ENCODE data around the gene PSMC4. TPM values are rescaled to one million over a fixed set of nuclear protein-coding genes. Genes with fewer than 3 reads are reported as not detected.

PSMC4 gene
- total RNA-seq, 1 experiment from 2014 or later, result 111 TPM

GRCh38 chr19:39993605-39994004 is 22.6 kb downstream of the PSMC4 start:
- DNase-seq, result no peak
- no peak overlapping the region for H4K91ac ChIP-seq (ENCODE audit: insufficient read length, low read depth, low read length)
- H3K14ac ChIP-seq (ENCODE audit: insufficient read depth, low read length), result no peak overlapping the region
- H3K4ac ChIP-seq (ENCODE audit: low read depth, low read length), result no peak overlapping the region
- H3K79me2 ChIP-seq (ENCODE audit: insufficient read depth, low read length), result peaks cover 4% of the 10 kb centered on the region; the same call in 1 of the 2 replicates
- no peak for TF ChIP-seq CTCF (conservative IDR thresholded peaks at IDR 0.05)
- H3K9ac ChIP-seq (ENCODE audit: extremely low read depth, insufficient read length, low read length), result no peak overlapping the region
- no peak overlapping the region for H4K8ac ChIP-seq (replicated peaks; ENCODE audit: insufficient read length, low read depth, low read length)
- peaks cover 4% of the 10 kb centered on the region for H3K23me2 ChIP-seq (ENCODE audit: insufficient read length, low read depth, low read length, poor library complexity, severe bottlenecking)
- peaks cover 11% of the 10 kb centered on the region for H3K9me3 ChIP-seq (ENCODE audit: control insufficient read depth, low read depth, low read length)
- Mint-ChIP-seq H3K27me3 (ENCODE audit: low read depth) (no peaks in the 10 kb centered on the region), H3K27ac (no peak overlapping the region), H3K4me3 (no peak overlapping the region), H3K36me3 (ENCODE audit: insufficient read depth in 1 of 3, low read depth in 3 of 3) (peaks cover 13 to 25% (median 19%) of the 10 kb centered on the region in 3 experiments), H3K9me3 (peaks cover 18 to 29% of the 10 kb centered on the region in 2 experiments), H3K4me1 (peaks cover 10 to 18% of the 10 kb centered on the region in 2 experiments)
- no peak overlapping the region for H4K5ac ChIP-seq (ENCODE audit: insufficient read length, low read depth, low read length)
- H3K4me1 ChIP-seq (ENCODE audit: insufficient read depth, low read length), result no peaks in the 10 kb centered on the region
- H2BK5ac ChIP-seq (ENCODE audit: insufficient read length, low read length), result no peak overlapping the region
- H2BK120ac ChIP-seq (ENCODE audit: low read depth, low read length, poor library complexity, severe bottlenecking), result no peak overlapping the region
- no peak overlapping the region for H3K27ac ChIP-seq (ENCODE audit: insufficient read length, low read depth, low read length)
- no peak overlapping the region for H3K56ac ChIP-seq (ENCODE audit: insufficient read length, low read depth, low read length)
- no peak overlapping the region for H2BK20ac ChIP-seq (ENCODE audit: low read depth, low read length, poor library complexity, severe bottlenecking)
- no peak overlapping the region for H3K23ac ChIP-seq (ENCODE audit: insufficient read length, low read depth, low read length)
- no peak overlapping the region for H3K4me2 ChIP-seq (ENCODE audit: insufficient read depth, insufficient read length, low read length)
- H4K20me1 ChIP-seq (ENCODE audit: control insufficient read depth, insufficient read depth, insufficient read length), result no peaks in the 10 kb centered on the region
- no peak overlapping the region for H2AFZ ChIP-seq (ENCODE audit: low read length)
- H3K27me3 ChIP-seq (ENCODE audit: insufficient read depth, low read length), result no peaks in the 10 kb centered on the region
- H3K79me1 ChIP-seq (ENCODE audit: insufficient read depth, low read depth, low read length, poor library complexity, severe bottlenecking), result no peaks in the 10 kb centered on the region
- H2BK15ac ChIP-seq (ENCODE audit: low read depth, low read length), result no peak overlapping the region
- H2BK12ac ChIP-seq (ENCODE audit: insufficient read length, low read depth, low read length), result no peak overlapping the region
- no peak overlapping the region for H3T11ph ChIP-seq (ENCODE audit: low read length)
- H3K18ac ChIP-seq (ENCODE audit: insufficient read length, low read depth, low read length), result no peak overlapping the region
- WGBS (ENCODE audit: extremely low coverage, insufficient read length, low lambda C conversion rate), result no CpG with 5 or more reads among the region's 1 CpG
- no peak overlapping the region for H2AK5ac ChIP-seq (ENCODE audit: insufficient read length, low read length)
